Ovary (tissue), 3 donors: ENCODE data around the gene GPR107.

Source experiments
- EP300 ChIP-seq: sonication (generic); formaldehyde crosslinking; IDR thresholded peaks from one replicate; pipeline ENCODE4 v1.6.1; 2017; ENCODE audit warnings: antibody characterized with exemption
- POLR2A ChIP-seq: fragments of 450-650 bp; IDR thresholded peaks from one replicate; pipeline ENCODE4 v1.6.1; 2017; ENCODE audit warnings: antibody characterized with exemption, mild to moderate bottlenecking, moderate library complexity
- TF ChIP-seq, protein P1 (sequence below), 3 donors: fragments of 450-650 bp in 2 of 3; fragments of 200-600 bp in 1 of 3; IDR thresholded peaks; one replicate each; pipeline versions ENCODE4 v1.5.1 to v1.8.0; 2016 to 2022; ENCODE audit warnings: antibody characterized with exemption in 3 of 3, mild to moderate bottlenecking in 1 of 3
- donor health status: DM: no; HTN: no; CAD: no.

DNA sequence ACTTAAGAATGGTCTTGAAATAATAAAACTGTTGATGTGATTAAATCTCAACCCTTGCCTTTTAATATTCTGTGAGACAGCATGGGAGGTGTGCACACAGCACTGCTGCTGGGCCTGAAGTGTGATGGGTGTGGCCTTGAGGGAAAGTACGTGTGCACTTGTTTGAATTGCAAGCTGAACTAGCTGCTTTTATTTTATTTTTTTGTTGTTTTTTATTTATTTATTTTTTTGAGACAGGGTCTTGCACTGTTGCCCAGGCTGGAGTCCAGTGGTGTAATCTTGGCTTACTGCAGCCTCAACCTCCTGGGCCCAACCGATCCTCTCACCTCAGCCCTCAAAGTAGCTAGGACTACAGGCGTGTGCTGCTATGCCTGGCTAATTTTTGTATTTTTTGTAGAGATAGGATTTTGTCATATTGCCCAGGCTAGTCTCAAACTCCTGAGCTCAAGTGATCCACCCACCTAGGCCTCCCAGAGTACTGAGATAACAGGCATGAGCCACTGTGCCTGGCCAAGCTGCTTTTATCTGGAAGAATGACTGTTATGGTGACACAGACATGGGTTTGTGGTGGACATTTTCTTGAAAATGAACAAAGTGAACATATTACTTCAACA, 58.9 kb downstream of the GPR107 start:
- TF ChIP-seq, protein P1, sequence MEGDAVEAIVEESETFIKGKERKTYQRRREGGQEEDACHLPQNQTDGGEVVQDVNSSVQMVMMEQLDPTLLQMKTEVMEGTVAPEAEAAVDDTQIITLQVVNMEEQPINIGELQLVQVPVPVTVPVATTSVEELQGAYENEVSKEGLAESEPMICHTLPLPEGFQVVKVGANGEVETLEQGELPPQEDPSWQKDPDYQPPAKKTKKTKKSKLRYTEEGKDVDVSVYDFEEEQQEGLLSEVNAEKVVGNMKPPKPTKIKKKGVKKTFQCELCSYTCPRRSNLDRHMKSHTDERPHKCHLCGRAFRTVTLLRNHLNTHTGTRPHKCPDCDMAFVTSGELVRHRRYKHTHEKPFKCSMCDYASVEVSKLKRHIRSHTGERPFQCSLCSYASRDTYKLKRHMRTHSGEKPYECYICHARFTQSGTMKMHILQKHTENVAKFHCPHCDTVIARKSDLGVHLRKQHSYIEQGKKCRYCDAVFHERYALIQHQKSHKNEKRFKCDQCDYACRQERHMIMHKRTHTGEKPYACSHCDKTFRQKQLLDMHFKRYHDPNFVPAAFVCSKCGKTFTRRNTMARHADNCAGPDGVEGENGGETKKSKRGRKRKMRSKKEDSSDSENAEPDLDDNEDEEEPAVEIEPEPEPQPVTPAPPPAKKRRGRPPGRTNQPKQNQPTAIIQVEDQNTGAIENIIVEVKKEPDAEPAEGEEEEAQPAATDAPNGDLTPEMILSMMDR (IDR thresholded peaks at IDR 0.05) = no peak
- TF ChIP-seq POLR2A = no peak
- TF ChIP-seq EP300 = no peak
